GM19397 (cell line): ENCODE measurements around the gene UQCRHL.
"Not testable (repeated sequence)": the region's sequence is repeated elsewhere in the genome, so short reads cannot be mapped to it uniquely, and the experiment has no call there.

Experiments used
- ATAC-seq: cut with Tn5 transposase; IDR thresholded peaks from one replicate; pipeline ENCODE4 v1.9.1; 2021; ENCODE audit warnings: mild to moderate bottlenecking, moderate library complexity; ENCODE audit not compliant: unreplicated experiment

UQCRHL gene

DNA sequence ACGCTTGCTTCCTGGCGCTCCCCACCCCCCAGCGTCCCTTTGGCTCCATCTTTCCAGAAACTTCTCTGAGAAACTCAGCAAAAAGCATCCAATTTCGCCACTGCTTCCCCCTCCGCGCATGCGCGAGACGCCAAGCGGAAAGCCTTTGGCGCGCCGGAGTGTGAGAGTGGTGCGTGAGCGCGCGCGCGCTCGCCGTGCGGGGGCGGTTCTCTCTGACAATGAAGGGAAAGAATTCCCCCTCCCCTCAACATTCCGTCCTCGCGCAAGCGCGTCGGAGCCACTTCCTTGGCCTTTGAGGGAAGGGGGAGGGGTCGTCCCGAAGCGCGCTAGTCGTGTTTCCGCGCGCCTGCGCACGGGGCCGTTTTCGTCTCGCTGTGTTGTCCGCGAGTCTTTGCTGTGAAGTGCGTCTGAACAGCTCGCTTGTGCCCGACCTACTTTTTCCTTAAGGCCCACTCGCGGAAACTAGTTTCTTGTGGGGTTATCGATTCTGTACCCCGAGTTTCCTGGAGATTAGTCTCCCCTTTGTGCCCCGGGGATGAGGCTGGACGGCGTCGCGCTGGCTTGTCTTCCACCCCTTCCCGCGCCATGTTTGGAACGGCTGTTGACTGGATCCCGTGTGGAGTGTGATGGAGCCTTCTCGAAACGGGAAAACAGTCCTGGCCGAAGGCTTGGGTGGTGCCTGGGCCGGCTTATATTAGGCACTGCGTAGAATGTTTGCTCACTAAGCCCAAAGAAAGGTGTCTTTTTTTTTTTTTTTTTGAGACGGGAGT, 28.5 kb upstream of the UQCRHL start:
- ATAC-seq: peak; percentile 57

DNA sequence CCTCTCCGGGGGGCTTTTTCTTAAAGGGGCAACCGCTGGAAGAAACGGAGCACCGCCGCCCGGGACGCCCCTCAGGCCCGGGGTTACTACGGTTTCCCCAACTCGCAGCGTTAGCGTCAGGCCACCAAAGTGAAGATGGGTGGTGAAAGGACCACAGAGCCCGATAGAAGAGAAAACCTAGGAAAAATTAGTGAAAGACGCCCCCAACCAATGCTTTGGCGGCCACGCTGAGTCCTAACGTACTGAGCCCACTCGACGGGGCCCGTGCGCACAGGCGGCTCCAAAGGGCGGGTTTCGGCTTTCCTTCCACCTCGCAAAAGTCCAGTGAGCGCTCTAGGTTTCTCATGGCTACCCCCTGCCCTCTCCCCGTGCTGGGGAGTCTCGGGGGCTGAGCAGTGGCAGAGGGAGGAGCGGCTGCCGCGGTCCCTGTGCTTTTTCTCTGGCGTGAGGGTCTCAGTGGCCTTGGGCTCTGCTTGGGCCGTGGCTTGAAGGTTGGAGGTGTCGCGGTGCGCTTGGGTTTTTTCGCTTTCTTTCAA, 27.8 kb upstream of the UQCRHL start:
- peak; percentile 3 for ATAC-seq

DNA sequence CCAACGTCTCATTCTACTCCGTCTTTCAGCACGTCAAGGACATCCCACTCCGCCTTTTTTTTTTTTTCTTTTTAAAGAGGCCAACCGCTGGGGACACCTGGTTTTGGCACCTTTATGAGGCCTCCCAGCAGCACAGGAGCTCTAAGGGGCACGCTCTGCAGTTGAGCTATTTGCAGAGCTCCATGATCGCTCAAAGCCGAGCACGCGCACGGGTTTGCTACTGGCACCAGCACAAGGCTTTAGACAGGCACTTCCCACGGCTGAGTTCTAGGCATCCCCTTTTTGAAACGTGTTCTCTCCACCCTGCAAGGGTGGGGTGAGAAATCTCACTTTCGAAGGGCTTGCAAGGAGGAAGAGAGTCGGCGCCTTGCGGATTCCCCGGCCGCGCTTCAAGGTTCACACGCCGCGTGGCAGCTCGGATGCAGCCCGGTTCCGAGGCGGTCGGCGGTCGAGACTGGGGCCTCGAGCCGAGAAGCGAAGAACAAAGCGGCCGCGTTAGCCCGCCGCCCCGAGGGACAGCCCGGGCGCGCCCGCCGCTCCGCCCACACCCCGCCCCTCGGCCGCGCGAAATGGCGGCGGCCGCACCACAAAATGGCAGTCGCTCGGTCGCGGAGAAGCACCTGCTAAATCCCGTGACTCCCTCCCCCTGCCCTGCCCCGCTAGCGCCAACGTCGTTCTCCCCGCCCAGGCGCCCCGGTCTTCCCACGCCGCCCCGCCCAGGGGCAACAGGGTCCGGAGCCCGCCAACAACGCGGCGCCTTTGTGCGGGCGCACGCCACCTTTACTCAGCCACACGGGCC, 27.2 kb upstream of the UQCRHL start:
- peak; percentile 53 for ATAC-seq

DNA sequence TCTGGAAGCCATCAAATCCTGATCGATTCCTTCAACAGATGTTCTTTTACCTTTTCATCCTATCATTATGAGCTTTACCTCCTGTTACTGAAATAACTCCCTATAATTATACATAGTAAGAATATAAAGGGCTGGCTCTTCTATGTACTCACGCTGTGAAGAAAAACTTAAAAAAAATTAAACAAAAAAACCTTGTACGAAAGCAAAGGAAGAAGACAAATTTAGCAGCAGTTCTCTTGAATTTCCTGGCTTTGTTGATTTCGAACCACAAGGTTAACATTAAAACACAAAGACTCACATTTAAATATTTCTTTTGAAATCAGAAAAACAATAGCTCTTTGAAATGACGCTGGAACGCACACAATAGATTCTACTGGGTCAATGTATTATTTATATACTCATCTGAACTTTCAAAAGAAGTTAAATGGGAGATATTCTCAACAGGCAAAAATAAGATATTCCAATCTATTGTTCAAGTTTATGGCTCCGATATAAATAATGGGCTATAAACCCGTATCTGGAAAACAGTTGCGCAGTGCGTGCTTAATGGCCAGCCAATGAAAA, 26.5 kb upstream of the UQCRHL start:
- ATAC-seq: no peak

DNA sequence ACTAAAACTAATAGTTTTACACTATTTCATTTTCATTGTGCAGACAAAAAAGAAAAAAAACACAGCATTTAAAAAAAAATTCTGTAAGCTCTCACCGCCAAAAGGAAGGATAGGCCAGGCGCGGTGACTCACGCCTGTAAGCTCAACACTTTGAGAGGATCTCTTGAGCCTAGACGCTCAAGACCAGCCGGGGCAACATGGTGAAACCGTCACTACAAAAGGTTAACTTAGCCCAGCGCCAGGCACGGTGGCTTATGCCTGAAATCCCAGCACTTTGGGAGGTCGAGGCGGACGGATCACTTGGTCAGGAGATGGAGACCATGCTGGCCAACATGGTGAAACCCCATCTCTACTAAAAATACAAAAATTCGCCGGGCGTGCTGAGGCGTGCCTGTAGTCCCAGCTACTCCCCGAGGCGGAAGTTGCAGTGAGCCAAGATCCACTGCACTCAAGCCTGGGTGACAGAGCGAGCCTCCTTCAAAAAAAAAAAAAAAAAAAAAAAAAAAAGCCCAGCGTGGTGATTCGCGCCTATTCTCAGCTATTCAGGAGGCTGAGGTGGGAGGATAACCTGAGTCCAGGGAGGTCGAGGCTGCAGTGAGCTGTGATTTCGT, 25.7 kb upstream of the UQCRHL start:
- ATAC-seq: no peak

DNA sequence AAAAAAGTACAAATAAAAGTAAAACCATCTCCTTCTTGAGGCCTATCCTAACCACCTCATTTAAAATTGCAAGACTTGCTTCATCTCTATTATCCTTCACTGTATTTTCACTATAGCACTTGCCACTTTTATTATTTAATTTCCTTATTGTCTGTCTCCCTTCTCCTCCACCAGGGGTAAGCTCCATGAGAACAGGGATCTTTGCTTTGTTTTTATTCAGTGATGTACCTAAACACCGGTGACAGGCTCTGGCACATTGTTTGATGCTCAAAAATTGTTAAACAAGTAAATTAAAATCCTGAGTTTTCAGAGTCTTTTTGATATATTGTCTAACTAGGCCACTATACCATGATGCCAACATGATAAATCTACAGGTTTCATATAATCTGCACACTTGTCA, 22.8 kb upstream of the UQCRHL start:
- no peak for ATAC-seq

DNA sequence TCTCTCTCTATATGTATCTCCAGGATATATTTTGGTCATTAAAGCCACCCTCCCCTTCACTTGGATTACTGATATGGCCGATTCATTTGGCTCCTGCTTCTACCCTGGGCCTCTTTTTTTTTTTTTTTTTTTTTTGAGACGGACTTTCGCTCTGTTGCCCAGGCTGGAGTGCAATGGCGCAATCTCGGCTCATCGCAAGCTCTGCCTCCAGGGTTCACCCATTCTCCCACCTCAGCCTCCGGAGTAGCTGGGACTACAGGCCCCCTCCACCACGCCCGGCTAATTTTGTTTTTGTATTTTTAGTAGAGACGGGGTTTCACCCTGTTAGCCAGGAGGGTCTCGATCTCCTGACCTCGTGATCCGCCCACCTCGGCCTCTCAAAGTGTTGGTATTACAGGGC, 21.5 kb upstream of the UQCRHL start:
- ATAC-seq: not testable (repeated sequence)

DNA sequence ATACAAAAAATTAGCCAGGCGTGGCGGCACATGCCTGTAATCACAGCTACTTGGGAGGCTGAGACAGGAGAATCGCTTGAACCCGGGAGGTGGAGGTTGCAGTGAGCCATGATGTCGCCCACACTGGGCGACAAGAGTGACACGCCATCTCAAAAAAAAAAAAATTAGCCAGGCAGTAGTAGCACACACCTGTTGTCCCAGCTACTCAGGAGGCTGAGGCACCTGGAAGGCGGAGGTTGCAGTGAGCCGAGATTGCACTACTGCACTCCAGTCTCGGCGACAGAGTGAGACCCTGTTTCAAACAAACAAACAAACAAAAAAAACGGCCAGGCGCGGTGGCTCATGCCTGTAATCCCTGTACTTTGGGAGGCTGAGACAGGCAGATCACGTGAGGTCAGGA, 20.1 kb upstream of the UQCRHL start:
- not testable (repeated sequence) for ATAC-seq

DNA sequence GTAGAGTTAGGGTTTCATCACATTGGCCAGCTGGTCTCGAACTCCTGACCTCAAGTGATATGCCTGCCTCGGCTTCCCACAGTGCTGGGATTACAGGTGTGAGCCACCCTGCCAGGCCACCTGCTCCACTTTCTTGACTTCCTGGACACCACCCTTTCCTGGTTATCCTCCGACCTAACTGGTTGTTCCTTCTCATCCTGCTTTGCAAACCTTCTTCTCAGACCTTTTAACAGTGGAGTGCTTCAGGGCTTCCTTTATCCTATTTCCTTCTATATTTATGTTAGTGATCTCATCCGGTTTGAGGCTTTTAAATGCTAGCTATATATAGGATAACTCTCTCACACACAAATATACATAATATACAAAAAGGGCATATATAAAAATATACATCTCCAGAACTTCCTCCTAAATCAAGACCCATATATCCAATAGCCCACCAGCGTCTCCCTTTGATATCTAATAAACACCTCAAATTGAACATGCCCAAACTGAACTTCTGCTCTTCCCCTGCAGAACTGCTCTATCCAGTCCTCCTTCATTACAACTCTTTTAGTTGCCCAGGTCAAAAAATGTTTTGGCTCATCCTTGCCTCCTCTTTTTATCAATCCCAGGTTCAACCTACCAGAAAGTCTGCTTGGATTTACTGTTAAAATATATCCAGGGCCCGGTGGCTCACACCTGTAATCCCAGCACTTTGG, 19.5 kb upstream of the UQCRHL start:
- ATAC-seq: no peak

DNA sequence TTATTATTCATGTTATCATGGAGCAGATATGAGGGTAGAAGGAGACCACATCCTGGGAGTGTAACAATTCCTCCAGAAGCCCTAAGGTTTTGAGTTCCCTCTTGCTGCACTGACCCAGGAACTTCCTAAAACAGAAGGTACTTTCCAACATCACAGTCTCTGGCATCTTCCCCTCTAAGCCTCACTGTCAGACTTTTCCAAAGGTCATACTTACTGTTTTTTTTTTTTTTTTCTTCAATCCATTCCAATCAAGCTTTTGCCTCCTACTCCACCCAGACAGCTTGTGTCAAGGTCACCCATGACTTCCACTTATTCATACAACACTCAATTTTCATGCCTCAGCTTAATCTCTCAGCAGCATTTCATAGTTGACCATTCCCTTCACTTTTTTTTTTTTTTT, 18.4 kb upstream of the UQCRHL start:
- ATAC-seq: no peak

DNA sequence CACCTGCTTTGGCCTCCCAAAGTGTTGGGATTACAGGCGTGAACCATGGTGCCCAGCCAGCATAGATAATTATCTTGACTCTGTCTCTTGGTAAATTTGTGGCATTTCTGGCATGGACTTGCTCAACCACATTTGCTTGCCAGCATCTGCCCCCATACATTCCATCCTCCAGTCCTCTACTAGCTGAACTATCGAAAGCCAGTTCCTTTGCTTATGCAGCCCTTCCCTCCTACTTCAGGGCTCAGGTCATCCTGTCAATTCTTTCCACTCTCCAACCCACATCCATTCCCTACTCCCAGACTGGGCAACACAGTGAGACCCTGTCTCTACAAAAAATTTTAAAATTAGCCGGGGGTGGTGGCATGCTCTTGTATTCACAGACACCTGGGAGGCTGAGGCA, 13.0 kb upstream of the UQCRHL start:
- ATAC-seq: no peak

DNA sequence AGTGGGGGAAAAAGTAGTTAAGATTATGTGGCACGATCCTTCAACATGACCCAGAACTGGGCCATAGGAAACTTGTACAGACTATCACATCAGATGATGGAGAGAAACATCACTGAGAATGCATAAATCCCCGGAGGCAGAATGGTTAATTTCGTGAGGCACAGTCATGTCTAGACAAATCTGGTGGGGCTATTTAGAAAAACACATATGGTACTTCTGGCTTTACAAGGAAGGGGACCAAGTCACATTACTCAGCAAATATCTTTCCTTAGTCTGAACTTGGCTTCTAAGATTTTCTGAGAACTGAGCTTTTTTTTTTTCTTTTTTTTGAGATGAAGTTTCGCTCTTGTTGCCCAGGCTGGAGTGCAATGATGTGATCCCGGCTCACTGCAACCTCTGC, 9.2 kb upstream of the UQCRHL start:
- ATAC-seq: no peak

DNA sequence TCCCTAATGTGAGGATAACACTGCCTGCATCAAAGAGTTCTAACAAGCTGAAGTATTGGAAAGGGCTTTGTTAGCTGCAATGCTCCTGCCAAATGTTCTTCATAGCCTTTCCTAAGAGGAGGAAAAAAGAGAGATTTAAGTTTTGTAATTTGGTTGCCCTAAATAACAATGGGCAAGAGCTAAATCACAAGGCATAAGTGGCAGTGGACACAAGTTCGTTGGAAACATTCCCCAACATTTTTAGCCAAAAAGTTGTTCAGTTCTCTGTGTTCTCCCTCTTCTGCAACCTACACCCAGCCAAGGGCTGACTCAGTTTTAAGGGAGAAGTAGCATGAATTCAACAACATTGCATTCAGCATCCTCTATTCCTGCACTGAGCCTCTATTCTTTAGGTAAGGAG, 2.6 kb upstream of the UQCRHL start:
- ATAC-seq: no peak

DNA sequence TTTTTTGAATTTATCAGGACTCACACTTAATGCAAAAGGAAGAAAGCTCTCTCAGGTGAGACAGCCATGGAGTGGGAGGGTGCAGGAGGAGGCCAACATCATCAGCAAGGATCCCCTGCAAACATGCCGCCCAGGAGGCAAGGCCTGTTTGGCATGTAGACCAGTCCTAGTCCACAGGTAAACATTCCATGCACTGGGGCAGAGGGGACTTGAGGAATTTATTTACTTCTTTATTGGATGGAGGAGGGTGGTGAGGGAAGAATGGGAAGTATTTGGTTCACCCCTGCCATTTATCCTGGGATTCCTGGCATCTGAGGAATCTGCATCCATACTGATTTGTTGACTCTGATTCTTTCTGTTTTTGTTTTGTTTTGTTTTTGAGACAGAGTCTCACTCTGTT, 1.5 kb upstream of the UQCRHL start:
- ATAC-seq: no peak

DNA sequence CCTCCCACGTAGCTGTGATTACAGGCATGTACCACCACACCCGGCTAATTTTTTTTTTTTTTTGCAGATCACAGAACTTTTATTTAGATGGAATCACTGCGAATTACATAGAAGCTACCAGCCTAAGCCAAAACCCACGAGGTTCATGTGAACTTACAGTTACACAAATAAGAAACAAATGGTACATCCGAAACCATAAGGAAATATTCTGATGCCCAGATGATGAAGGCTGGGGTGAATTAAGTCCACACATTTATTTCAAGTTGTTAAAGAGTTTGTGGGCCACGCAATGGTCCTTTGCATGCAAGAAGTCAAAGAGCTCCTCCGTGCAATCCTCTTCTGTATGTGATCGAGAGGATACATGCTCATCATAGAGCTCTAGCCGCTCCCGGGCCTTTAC, 328 bp downstream of the UQCRHL start:
- ATAC-seq: no peak

DNA sequence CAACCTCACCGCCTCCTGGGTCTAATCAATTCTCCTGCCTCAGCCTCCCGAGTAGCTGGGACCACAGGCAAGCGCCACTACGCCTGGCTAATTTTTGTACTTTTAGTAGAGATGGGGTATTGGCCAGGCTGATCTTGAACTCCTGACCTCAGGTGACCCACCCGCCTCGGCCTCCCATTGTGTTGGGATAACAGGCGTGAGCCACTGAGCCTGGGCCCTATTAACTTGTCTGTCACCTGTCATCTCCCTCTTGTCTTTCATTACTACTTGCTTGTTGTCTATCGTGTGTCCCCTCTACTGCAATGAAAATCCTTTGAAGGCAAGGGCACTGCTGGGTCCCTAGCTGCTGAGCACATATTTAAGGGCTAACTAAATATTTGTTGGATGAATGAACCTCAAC, 3.4 kb downstream of the UQCRHL start:
- no peak for ATAC-seq

DNA sequence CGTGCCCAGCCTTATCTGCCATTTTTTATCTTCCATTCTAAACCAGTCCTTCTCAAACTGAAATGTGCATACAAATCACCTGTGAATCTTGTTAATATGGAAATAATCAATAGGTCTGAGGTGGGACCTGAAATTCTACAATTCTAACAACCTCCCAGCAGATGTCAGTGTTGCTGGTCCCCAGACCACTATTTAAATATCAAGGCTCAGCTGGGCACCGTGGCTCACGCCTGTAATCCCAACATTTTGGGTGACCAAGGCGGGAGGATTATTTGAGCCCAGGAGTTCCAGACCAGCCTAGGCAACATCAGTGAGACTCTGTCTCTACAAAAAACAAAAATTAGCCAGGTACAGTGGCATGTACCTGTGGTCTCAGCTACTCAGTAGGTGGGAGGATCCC, 4.1 kb downstream of the UQCRHL start:
- ATAC-seq: no peak

DNA sequence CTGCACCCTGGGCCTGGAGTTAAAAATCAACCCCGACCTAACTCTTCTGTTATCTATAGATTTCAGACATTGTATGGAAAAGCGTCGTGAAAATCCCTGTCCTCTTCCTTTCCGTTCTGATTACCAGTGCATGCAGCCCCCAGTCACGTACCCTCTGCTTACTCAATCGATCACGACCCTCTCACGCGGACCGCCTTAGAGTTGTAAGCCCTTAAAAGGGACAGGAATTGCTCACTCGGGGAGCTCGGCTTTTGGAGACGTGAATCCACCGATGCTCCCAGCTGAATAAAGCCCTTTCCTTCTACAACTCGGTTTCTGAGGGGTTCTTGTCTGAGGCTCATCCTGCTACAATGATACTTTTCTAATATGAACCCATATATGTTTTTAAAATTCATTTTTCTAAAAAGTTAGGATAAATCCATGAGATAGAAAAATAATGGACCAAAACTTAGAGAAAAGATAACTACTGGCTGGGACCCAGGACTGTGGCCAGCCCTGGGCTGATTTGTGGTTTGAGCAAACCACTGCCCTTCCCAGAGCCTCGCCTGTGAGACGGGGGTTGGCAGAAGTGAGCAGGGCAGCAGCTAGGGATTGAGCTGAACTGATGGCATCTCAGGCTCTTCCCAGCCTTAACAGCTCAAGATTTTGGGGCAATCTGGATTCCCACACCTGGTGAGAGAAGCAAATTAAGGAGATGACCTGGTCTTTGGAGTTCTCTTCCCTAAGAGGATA, 5.0 kb downstream of the UQCRHL start:
- ATAC-seq: no peak

DNA sequence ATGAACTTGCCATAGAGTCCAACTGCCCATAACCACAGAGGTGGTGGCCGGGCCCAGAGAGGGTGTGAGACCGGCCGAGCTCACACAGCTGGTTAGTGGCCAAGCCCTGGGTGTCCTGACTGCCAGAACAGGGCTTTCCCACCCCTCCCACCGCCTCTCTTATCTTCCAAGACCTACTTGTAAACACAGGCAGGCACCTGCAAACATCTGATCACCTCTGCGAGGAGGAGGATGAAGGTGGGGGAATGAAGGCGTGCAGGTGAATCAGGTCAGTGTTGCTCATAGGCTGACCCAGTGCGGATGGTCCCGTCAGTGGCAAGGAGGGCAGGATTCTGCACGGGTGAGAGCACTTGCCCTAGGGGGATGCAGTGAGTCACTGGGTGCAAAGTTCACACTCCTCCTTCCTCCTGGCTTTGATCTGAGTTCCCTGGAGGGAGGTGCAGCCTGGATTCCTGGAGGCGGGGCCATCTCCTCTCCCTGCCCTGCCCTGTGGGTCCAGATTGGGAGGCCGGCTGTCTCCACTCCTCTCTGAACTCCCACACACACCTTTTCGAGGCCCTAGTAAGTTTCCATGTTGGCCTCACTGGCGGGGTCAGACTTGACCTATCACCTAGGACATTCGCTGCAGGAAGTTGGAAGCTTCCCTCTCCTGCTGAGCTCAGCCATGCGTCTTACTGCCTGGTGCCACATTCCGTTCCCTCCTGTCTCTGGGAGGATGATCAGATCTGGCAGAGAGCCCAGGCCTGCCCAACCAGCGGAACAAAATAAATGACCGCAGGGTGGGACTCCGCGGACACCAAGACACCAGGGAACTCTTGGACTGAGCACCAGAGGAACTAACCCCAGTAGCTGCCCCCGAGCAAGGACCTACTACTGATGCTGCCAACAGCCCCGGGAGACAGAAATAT, 7.3 kb downstream of the UQCRHL start:
- ATAC-seq: no peak
